ENCODE results near the gene PCDHA10. TPM values are rescaled to one million over a fixed set of nuclear protein-coding genes. Genes with fewer than 3 reads are reported as not detected.

The PCDHA10 gene
- total RNA-seq, 1 donor from 2014 or later = 47.7 TPM

GRCh38 chr5:140881889-140882590 is 26.3 kb downstream of the PCDHA10 start, which contains the start of gene PCDHA13:
PCDHA13 (plus strand) TSS chr5:140882124; CDS start chr5:140882269, 145 bp downstream.
- H3K9me3 Mint-ChIP-seq (ENCODE audit: unreplicated experiment) = peaks cover 4% of the 10 kb centered on the region
- H3K36me3 Mint-ChIP-seq (ENCODE audit: unreplicated experiment) = peaks cover 36% of the 10 kb centered on the region
- TF ChIP-seq CTCF (IDR thresholded peaks at IDR 0.05; ENCODE audit: partially characterized antibody, unreplicated experiment) = no peak
- H3K27me3 Mint-ChIP-seq (ENCODE audit: unreplicated experiment) = no peaks in the 10 kb centered on the region
- no peak for DNase-seq
- peak within 1 kb of the TSS; percentile 47 for H3K4me3 Mint-ChIP-seq (ENCODE audit: unreplicated experiment)
- no peak within 1 kb of the TSS for H3K27ac Mint-ChIP-seq (ENCODE audit: unreplicated experiment)
- H3K4me1 Mint-ChIP-seq (ENCODE audit: low read depth, unreplicated experiment) = no peaks in the 10 kb centered on the region

- no peak for DNase-seq
- Mint-ChIP-seq H3K27ac (ENCODE audit: unreplicated experiment) (no peak overlapping the region), H3K9me3 (ENCODE audit: unreplicated experiment) (peaks cover 3% of the 10 kb centered on the region), H3K4me3 (ENCODE audit: unreplicated experiment) (peak overlapping the region; percentile 47), H3K4me1 (ENCODE audit: low read depth, unreplicated experiment) (no peaks in the 10 kb centered on the region), H3K36me3 (ENCODE audit: unreplicated experiment) (peaks cover 34% of the 10 kb centered on the region), H3K27me3 (ENCODE audit: unreplicated experiment) (no peaks in the 10 kb centered on the region)
- no peak for TF ChIP-seq CTCF (IDR thresholded peaks at IDR 0.05; ENCODE audit: partially characterized antibody, unreplicated experiment)
These were observed 26.8 kb downstream of the PCDHA10 start for GRCh38 chr5:140882591-140882899.

- DNase-seq = no peak
- Mint-ChIP-seq H3K4me1 (ENCODE audit: low read depth, unreplicated experiment) (no peaks in the 10 kb centered on the region), H3K9me3 (ENCODE audit: unreplicated experiment) (peaks cover 3% of the 10 kb centered on the region), H3K4me3 (ENCODE audit: unreplicated experiment) (no peak overlapping the region), H3K36me3 (ENCODE audit: unreplicated experiment) (peaks cover 32% of the 10 kb centered on the region), H3K27me3 (ENCODE audit: unreplicated experiment) (no peaks in the 10 kb centered on the region), H3K27ac (ENCODE audit: unreplicated experiment) (no peak overlapping the region)
- TF ChIP-seq CTCF (IDR thresholded peaks at IDR 0.05; ENCODE audit: partially characterized antibody, unreplicated experiment) = no peak
These were observed 27.7 kb downstream of the PCDHA10 start for GRCh38 chr5:140883373-140883772.

- H3K36me3 Mint-ChIP-seq (ENCODE audit: unreplicated experiment) = peaks cover 27% of the 10 kb centered on the region
- peaks cover 3% of the 10 kb centered on the region for H3K9me3 Mint-ChIP-seq (ENCODE audit: unreplicated experiment)
- no peak for DNase-seq
- no peak overlapping the region for H3K4me3 Mint-ChIP-seq (ENCODE audit: unreplicated experiment)
- no peaks in the 10 kb centered on the region for H3K27me3 Mint-ChIP-seq (ENCODE audit: unreplicated experiment)
- no peak for TF ChIP-seq CTCF (IDR thresholded peaks at IDR 0.05; ENCODE audit: partially characterized antibody, unreplicated experiment)
- no peak overlapping the region for H3K27ac Mint-ChIP-seq (ENCODE audit: unreplicated experiment)
- no peaks in the 10 kb centered on the region for H3K4me1 Mint-ChIP-seq (ENCODE audit: low read depth, unreplicated experiment)
These were observed 28.4 kb downstream of the PCDHA10 start for GRCh38 chr5:140883927-140884697.

- H3K27ac Mint-ChIP-seq (ENCODE audit: unreplicated experiment) = no peak overlapping the region
- no peak for DNase-seq
- no peak for TF ChIP-seq CTCF (IDR thresholded peaks at IDR 0.05; ENCODE audit: partially characterized antibody, unreplicated experiment)
- H3K4me3 Mint-ChIP-seq (ENCODE audit: unreplicated experiment) = no peak overlapping the region
- H3K36me3 Mint-ChIP-seq (ENCODE audit: unreplicated experiment) = peaks cover 29% of the 10 kb centered on the region
- H3K9me3 Mint-ChIP-seq (ENCODE audit: unreplicated experiment) = no peaks in the 10 kb centered on the region
- H3K27me3 Mint-ChIP-seq (ENCODE audit: unreplicated experiment) = no peaks in the 10 kb centered on the region
- H3K4me1 Mint-ChIP-seq (ENCODE audit: low read depth, unreplicated experiment) = no peaks in the 10 kb centered on the region
These were observed 60.6 kb downstream of the PCDHA10 start for GRCh38 chr5:140916325-140916724.

Measured in glutamatergic neuron (in vitro differentiated cells).